NCI-H446 treated with DMSO at 0.1 percent for 48 hours (cell line): ENCODE measurements around the gene PRPF19.
"Not testable (repeated sequence)": the region's sequence is repeated elsewhere in the genome, so short reads cannot be mapped to it uniquely, and the experiment has no call there.

ENCODE experiments used
- DNase-seq: peaks from one replicate; lab custom pipeline; 2025; lab: John Stamatoyannopoulos, UW

PRPF19 gene

DNA sequence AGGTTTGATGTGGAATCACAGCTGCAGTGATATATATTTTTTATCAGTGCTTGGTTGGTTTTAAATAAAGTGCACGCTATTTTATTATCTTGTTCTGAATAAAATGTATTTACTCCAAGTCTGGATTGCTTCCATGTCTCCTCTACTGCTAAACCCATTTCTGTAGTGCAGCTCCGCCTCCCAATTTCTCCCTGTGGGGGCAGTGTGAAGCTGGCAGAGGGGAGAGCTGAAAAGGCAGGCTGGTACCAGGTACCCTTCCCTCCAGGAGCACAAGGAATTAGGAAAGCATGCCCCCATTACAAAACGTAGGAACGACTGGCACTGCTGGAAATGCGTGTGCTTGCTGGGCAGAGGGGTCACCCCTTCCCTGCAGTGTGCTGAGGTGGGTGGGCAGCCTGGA is 16.9 kb upstream of the PRPF19 start:
- DNase-seq = no peak

DNA sequence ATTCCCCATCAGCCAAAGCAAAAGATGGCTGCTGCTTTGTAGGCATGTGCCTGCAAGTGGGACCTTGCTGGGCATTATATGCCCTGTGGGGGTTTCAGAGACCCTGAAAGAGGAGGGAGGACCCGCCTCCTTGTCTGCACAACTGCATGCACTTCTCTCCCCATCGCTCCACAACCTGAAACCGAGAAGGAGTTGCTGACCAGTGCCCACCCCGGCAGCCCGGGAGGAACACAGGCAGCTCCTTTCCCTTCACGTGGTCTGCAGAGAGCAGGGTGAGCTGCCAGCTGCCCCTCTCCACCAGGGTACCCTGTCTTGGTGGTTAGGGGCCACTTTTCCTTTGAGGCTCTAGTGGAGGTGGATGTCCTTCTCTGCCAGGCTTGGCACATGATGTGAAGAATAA is 16.5 kb upstream of the PRPF19 start:
- DNase-seq = no peak

DNA sequence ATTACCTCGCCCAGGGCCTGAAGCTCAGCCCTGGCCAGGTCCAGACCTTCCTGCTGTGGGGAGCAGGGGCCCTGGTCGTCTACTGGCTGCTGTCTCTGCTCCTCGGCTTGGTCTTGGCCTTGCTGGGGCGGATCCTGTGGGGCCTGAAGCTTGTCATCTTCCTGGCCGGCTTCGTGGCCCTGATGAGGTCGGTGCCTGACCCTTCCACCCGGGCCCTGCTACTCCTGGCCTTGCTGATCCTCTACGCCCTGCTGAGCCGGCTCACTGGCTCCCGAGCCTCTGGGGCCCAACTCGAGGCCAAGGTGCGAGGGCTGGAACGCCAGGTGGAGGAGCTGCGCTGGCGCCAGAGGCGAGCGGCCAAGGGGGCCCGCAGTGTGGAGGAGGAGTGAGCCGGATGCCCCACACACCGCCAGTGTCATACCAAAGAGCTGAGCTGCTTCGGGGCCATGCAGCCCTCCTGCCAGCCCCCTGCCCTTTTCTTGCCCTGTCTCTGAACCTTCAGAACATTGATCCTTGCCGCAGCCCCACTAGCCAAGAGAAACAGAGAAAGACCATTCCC is 15.5 kb upstream of the PRPF19 start:
- DNase-seq = no peak

DNA sequence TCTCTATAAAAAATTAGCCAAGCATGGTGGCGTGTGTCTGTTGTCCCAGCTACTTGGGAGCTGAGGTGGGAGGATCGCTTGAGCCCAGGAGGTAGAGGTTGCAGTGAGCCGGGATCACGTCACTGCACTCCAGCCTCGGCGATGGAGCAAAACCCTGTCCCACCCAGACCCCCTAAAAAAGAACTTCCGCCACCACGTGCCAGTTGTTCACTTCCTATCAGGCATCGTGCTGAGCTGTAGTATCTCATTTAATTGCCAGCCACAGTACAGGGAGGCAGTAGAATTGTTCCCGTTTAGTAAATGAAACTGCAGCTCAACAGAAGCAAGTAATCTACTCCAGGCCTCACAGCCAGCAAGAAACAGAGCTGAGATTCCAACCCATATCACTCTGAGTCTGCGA is 14.9 kb upstream of the PRPF19 start:
- DNase-seq = no peak

DNA sequence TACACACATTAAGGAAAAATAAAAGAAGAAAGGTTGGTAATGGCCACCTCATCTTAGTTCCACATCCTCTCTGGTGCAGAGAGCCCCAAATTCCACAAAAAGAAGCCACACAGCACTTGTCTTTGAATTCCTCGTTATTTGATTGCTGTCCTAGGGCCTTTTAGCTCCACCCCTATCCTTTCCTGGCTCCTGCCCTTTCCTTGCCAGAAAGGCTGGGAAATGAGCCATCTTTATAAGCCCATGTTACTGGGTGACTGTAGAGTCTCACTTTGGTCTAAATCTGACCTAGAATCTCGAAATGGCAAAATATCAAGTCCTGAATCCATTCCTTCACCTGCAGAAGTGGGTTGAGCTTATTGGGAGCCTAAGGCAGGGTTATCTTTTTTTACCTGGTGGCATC is 13.6 kb upstream of the PRPF19 start:
- DNase-seq = no peak

DNA sequence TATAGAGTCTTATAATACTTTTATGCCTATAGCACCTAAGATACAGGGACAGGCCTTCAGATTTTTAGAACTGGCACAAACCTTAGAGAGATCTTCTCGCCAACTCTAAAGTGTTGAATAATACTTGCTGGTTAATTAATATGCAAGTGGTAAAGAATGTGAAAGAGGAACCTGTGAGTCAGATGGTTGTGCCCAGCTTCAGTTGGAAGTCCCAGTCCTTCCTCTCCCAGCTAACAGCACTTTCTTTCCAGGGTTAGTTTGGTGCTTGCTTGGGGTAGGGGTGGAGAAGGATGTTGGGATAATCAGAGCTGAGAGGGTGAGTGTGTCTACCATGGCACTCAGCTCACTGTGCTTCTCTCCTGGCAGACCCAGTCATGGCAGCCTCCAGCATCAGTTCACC is 12.9 kb upstream of the PRPF19 start:
- DNase-seq = no peak

DNA sequence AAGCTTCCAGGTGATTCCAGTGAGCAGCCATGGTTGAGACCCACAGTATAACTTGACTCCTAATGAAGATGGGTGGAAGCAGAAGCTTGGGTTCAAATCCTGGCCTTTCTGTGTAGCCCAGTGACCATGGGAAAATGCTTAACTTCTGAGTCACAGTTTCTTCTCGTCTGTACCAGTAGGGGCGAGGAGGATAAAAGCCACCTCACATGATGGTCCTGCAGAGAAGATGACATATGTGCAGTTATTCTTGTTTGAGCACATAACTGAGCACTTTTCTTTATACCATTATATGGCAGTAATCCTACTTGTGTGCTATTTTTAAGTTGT is 12.5 kb upstream of the PRPF19 start:
- DNase-seq = no peak

DNA sequence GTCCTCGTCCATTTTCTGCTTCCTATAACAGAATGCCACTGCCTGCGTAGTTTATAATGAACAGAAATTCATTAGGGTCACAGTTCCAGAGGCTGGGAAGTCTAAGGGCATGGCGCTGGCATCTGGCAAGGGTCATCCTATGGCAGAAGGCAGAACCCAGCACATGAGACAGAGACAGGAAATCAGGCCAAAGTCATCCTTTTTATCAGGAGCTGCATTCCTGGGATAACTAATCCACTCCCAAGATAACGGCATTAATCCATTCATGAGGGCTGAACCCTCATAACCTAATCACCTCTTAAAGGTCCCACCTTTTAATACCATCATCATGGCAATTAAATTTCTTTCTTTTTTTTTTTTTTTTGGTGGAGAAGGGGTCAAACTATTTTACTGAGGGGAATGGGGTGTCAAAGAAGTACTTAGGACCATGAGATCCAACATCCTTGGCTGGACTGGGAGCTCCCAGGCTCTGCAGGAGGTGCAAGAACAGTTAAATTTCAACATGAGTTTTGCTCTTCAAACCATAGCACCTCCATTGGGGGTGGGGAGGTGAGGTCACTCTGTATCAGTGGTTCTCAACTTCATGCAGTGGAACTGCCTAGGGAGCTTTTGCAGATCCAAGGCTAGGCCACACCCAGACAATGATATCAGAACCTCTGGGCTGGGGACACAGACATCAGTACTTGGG is 12.0 kb upstream of the PRPF19 start:
- DNase-seq = no peak

DNA sequence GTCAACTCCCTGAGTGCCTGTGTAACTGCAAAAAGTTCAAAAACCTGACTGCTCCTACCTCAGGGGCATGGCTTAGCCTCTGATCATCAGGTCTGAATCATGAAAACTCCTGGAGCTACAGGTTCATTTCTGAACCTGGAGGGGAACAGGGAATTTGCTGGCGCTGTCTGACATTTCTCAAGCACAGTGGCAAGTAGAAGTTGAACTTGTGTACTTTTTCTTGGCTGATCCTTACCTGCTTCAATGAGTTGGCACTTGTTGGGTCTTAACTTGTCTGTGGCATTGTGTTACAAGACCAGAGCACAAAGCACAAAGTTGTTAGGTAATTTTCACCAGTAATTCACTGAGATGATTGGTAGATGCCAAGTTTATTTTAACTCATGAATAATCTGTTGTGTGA is 10.9 kb upstream of the PRPF19 start:
- DNase-seq = no peak

DNA sequence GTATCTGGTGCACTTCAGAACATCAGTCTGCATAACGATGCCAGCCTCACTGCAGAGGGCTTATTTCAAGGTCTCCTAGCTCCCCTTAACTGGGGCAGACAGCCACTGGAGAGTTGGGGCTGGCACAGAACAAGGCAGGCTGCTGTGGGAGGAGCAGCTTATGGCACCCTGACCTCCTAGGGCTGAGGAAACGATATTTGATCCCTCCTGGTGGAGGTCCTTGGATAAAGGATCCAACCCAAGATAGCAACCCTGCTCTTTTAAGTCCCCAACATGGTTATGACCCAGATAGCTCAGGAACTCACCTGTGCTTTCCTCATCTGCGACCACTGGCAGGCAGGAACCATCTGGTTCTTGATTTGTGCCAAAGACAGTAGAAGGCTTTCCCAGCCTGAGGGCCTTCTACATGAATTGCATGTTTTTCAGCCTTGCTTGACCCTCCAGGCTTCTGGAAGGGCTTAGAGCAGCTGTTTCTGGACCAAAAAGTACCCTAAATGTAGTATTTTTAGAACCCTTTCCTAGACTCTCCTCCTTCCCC is 10.4 kb upstream of the PRPF19 start:
- DNase-seq = no peak

DNA sequence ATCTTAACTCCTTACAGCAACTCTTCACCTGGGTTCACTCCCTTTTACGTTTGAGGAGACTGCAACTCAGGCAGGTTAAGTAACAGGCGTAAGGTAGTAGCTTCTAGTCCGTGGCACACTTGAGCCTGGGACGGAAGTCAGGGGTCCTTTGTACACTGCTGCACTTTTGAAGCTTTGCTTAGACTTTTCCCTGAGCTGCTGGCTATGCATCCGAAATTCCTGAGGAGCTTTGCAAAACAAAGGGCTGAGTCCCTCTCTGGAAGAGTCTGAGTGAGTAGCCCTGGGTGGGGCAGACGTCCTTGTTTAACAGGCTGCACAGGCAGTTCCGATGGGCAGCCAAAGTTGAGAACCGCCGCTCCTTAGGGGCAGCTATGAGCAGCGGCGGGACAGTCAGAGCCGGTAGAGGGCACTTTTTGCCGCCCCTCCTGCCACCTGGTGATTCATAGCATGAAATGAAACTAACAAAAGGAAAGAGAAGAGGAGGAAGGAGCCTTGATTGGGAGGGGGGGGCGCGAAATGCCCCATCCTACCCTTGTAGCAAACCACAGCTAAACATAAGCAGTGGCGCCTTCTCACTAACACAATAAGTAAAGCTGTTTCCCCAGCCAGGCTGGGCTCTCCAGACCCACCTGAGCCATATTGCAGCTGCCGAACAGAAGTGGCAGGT is 9.0 kb upstream of the PRPF19 start:
- no peak for DNase-seq

DNA sequence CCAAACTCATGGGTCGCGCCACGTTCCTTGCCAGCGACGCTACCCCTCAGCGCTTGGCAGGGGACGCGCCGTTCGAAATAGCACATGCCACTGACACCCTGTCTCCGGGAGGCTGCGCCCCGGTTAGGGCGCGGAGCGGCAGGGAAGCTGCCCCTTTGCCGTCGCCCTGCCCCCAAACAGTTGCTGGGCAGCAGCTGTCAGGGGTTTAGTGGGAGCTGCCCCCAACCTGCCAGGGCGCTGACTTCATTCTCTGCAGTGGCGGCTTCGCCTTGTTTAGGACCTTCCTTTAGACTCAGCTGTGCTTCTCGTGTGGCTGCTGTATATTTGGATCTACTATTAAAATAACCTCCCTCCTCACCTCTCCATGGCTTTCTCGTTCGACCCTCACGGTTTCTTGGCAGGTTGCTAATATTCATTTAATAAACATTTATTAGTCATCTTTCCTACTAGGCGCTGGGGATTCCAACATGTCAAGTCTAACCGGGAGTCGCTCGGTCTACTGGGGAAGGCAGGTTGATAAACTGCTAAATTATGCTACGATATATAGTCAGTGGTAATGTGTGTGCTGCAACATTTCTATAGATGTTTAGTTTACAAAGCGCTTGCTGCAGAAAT is 8.4 kb upstream of the PRPF19 start:
- DNase-seq = no peak

DNA sequence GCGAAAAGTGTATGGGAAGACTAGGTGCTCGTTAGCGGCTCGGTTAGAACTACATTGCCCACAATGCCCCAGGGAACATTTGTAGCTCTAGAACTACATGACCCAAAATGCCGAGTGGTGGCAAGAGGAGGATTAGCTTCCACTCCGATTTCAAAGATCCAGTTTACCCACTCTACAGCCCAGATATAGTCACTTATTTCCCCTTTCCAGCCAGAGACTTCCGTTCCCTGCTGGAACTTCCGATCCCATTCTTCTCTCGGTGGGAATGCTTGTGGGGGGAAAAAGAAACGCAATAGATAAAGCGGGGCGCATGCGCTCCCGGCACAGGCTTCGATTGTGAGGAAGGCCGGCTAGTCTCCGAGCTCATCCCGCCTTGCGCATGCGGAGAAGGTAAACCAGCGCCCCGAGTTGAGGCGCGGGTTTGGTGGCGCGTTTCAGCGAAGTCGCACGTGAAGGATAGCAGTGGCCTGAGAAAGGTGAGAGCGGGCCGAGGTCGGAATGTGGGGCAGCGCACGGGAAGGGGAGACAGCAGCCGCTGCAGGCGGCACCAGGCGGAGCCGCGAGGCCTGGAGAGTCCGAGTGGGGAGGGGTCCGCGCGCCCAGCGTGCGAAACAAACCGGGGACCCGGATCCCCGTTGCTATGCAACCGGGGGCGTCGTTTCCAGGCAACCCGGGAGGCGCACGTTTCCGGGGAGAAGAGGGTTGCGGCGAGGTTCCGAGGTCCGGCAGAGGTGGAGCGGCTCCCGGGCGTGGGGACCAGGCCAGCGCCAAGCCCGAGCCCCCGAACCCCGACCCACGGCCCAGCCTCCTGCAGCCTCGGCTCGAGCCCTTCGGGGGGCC is 7.6 kb upstream of the PRPF19 start, which contains the start of gene TMEM109:
Gene TMEM109, plus strand, starts transcription at position 366 of the 840 bp plus-strand sequence. CDS start 5,536 bp downstream, outside the sequence.
- peak; percentile 92 for DNase-seq

DNA sequence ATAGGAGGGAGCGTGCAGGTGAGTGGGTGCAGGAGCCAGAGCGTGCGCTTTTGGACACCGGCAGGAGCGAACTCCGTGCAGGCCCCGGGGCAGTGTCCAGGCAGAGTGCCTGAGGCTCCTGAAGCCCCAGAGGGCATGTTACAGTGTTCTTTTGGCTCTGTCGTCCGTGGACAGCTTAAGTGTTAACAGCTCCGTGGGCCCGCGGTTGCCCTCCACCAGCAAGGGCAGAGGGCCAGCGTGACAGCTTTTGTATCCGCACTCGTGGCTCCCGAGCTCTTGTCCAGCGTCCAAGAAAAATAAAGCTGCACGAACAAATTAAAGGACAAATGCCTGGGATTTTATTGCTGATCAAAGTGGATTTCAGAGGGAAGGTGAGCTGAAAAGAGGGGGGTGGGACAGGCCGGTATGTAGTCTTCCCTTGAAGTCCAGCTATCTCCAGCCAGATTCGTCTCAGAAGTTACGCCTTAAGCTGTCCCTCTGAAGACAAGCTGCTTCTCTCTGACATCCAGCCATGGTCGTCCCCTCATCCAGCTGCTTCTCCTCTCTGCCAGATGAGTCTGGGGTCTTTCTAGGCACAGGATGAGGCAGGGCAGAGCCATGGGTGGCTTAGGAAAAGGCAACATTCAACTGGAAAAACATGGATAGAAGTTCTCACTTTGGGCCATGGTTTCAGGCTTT is 6.6 kb upstream of the PRPF19 start:
- no peak for DNase-seq

DNA sequence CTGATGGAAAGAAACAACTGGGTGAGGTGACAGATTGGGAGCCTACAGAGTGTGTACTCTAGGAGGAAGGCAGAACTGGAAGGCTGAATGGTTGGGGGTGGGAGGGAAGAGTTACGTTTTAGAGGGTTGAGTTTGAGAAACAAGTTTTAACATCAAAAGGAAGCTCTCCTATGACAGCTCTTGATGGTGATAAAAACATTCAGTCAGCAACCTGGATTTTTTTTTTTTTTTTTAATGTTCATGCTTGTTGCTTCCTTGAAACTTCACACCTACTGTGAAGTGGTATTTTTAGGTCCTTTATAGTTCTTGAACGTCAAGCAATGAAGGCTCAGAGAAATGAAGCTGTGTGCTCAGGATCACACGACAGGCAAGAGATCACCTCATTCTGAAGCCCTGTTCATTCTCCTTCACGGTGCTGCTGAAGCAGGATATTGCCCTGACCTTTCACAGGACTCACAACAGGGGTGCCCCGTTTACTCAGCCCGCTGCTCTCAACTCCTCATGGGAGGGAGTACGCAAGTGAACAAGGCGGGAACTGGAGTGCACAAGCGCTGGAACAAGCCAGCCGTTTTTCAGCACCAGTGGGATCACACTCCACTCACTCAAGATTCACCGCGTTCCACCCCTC is 6.0 kb upstream of the PRPF19 start:
- no peak for DNase-seq

DNA sequence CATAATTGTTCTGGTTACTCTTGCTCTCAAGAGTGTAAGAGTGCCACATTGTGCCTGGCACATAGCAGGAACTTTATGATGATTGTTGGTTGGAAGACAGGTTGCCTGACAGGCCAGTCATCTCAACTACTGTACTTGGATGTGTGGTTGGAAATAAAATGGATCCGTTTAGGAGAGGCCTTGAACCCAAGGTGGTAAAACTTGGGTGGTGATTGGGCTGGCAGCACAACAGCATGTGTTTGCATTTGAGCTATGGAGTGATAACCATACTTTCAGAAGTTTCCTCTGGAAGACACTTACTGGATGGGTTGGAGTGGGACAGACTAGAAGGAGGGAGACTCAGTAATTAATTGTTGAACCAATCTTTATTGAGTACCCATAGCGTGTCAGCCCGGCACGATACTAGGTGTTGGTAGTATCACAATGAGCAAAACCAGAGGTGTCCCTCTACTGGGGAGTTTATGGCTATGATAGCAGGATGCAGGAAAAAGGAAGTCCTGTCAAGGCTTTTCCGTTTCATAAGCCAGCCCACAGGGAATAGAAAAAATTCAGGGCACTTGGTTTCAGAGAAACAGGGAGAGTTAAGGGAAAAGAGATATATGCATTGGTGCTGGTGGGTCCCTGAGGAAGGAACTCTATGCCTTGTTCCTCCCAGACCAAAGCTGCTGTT is 4.5 kb upstream of the PRPF19 start:
- DNase-seq = no peak

DNA sequence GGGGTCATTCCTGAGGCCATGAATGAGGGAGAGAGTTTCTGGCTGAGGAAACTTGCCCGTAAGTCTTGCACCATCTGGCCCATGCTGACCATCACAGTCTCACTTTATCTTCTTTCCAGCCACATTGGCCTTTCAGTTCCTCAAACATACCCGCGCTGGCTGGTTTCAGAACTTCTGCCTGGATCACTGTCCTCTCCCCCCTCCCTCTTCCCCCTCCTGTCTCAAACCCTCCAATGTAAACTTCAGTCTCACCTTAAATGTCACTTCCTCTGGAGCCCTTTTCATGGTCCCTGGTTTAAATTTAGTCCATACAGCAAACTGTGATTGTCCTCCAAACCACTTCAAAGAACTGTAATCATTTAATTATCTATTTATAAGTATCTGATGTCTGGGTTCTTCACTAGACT is 3.9 kb upstream of the PRPF19 start:
- DNase-seq = no peak

DNA sequence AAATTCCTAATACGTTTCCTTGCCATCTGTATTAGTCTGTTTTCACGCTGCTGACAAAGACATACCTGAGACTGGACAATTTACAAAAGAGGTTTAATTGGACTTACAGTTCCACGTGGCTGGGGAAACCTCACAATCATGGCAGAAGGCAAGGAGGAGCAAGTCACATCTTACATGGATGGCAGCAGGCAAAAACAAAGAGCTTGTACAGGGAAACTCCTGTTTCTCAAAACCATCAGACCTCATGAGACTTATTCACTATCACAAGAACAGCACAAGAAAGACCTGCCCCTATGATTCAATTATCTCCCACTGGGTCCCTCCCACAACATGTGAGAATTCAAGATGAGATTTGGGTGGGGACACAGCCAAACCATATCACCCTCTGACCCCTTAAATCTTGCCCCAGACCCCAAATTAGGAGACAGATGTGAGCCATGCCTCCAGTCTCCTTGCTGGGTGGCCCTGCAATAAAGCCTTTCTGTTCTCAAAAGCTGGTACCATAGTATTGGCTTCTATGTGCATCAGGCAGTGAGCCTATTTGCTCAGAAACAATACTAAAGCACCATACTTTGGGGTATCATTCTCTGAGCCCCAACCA is 3.4 kb upstream of the PRPF19 start:
- not testable (repeated sequence) for DNase-seq

DNA sequence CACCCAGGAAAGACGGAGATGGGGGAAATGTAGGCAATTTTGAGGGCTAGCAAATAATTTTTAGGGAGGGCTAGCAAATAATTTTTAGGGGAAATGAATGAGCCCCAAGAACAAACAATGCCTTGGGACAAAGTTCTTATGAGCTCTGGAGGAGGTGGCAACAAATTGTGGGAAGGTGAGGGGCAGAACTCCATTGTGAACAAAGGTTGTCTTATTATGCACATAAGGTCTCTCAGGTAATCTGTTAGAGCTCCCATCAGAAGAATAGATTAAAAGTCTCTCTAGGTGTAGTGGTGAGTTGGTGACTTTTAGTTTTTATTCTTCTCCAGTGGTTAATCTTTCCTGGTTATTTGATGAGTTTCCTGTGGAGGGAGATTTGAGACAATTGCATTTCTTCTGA is 2.4 kb upstream of the PRPF19 start:
- DNase-seq = no peak

DNA sequence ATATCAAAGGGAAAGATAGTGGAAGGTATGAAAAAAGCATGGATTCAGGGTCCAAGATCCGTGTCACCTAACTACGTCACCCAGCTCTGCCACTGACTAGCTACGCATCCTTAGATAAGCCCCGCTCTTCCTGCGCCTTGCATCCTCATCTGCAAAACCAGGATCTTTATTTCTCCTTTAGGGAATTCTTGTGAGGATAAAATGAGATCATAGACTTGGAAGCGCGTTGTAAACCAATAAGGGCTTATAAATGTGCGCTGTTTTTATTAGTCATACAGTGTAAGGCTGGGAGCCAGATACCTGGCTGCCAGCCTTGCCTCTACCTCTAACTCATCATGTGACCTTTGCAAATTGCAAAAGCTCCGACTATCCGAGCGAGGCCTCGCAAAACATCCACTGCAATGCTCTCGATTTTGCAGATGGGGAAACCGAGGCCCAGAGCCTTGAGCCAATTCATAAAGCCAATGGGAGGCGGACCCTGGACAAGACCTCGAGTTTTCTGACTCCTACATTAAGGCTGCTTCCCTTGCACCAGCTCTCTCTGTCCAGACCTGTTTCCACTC is 753 bp downstream of the PRPF19 start:
- DNase-seq = no peak
